SK-N-SH treated with all-trans-retinoic acid at 6 μM for 48 hours (cell line): ENCODE data around the gene TNFRSF9.

ENCODE experiments used
- ATAC-seq: fragments of 200-7000 bp; cut with Tn5 transposase; 3 replicates; pipeline ENCODE4 v1.9.1; 2020; ENCODE audit warnings: mild to moderate bottlenecking, moderate library complexity
- ARNTL ChIP-seq: fragments of 450-650 bp; formaldehyde crosslinking; IDR thresholded peaks from 2 replicates; pipeline ENCODE4 v1.5.0; 2020; ENCODE audit warnings: low read depth, mild to moderate bottlenecking, moderate library complexity, borderline replicate concordance
- BACH2 ChIP-seq: fragments of 250-450 bp; sonication (Bioruptor Pico); IDR thresholded peaks from 2 replicates; pipeline ENCODE4 v1.9.0; 2021; ENCODE audit warnings: mild to moderate bottlenecking, borderline replicate concordance
- CSDC2 ChIP-seq: fragments of 250-450 bp; sonication (Bioruptor Pico); IDR thresholded peaks from 2 replicates; pipeline ENCODE4 v1.5.0; 2020; ENCODE audit warnings: mild to moderate bottlenecking, moderate library complexity
- ESRRG ChIP-seq: fragments of 250-450 bp; sonication (Bioruptor Pico); IDR thresholded peaks from 2 replicates; pipeline ENCODE4 v1.6.1; 2021; ENCODE audit warnings: mild to moderate bottlenecking
- GLIS3 ChIP-seq: fragments of 250-450 bp; sonication (Bioruptor Pico); IDR thresholded peaks from 2 replicates; pipeline ENCODE4 v1.5.0; 2020; ENCODE audit warnings: mild to moderate bottlenecking, moderate library complexity
- OSR1 ChIP-seq: fragments of 250-450 bp; sonication (Bioruptor Pico); IDR thresholded peaks from 2 replicates; pipeline ENCODE4 v1.8.0; 2022; ENCODE audit warnings: moderate library complexity, mild to moderate bottlenecking, inconsistent platforms
- PPARA ChIP-seq: fragments of 250-450 bp; sonication (Bioruptor Pico); IDR thresholded peaks from 2 replicates; pipeline ENCODE4 v1.5.0; 2020; ENCODE audit warnings: mild to moderate bottlenecking, borderline replicate concordance
- RARB ChIP-seq: fragments of 250-450 bp; sonication (Bioruptor Pico); IDR thresholded peaks from 2 replicates; pipeline ENCODE4 v1.8.0; 2021; ENCODE audit warnings: mild to moderate bottlenecking, moderate library complexity
- SNAI2 ChIP-seq: fragments of 250-450 bp; sonication (Bioruptor Pico); IDR thresholded peaks from 2 replicates; pipeline ENCODE4 v1.5.0; 2020; ENCODE audit warnings: mild to moderate bottlenecking, moderate library complexity
- TCF4 ChIP-seq: fragments of 250-450 bp; sonication (Bioruptor Pico); IDR thresholded peaks from 2 replicates; pipeline ENCODE4 v1.8.0; 2021; ENCODE audit warnings: mild to moderate bottlenecking, moderate library complexity, borderline replicate concordance
- ZC3H10 ChIP-seq: fragments of 250-450 bp; sonication (Bioruptor Pico); IDR thresholded peaks from 2 replicates; pipeline ENCODE4 v1.5.1; 2021; ENCODE audit warnings: mild to moderate bottlenecking, moderate library complexity
- ZFP3 ChIP-seq: fragments of 250-450 bp; sonication (Bioruptor Pico); IDR thresholded peaks from 2 replicates; pipeline ENCODE4 v1.5.0; 2020; ENCODE audit warnings: mild to moderate bottlenecking, moderate library complexity
- ZFP30 ChIP-seq: fragments of 450-650 bp; formaldehyde crosslinking; IDR thresholded peaks from 2 replicates; pipeline ENCODE4 v1.5.0; 2022; ENCODE audit warnings: mild to moderate bottlenecking, moderate library complexity
- ZNF565 ChIP-seq: fragments of 450-650 bp; formaldehyde crosslinking; conservative IDR thresholded peaks from 2 replicates; pipeline ENCODE4 v1.5.0; 2020; ENCODE audit warnings: low read depth, mild to moderate bottlenecking, moderate library complexity
- ZNF70 ChIP-seq: fragments of 450-650 bp; formaldehyde crosslinking; IDR thresholded peaks from 2 replicates; pipeline ENCODE4 v1.5.0; 2020; ENCODE audit warnings: mild to moderate bottlenecking, moderate library complexity
- ZNF8 ChIP-seq: fragments of 450-650 bp; formaldehyde crosslinking; IDR thresholded peaks from 2 replicates; pipeline ENCODE4 v1.5.0; 2020; ENCODE audit warnings: mild to moderate bottlenecking, moderate library complexity
- TF ChIP-seq, protein P1 (sequence below): fragments of 250-450 bp; sonication (Bioruptor Pico); IDR thresholded peaks from 2 replicates; pipeline ENCODE4 v1.5.0; 2020; ENCODE audit warnings: mild to moderate bottlenecking, moderate library complexity
- TF ChIP-seq, protein P2 (sequence below): fragments of 250-450 bp; sonication (Bioruptor Pico); IDR thresholded peaks from 2 replicates; pipeline ENCODE4 v1.8.0; 2020; ENCODE audit warnings: mild to moderate bottlenecking, moderate library complexity, borderline replicate concordance
- TF ChIP-seq, protein P3 (sequence below): fragments of 250-450 bp; sonication (Bioruptor Pico); IDR thresholded peaks from 2 replicates; pipeline ENCODE4 v1.8.0; 2021; ENCODE audit warnings: low read depth, mild to moderate bottlenecking, moderate library complexity, borderline replicate concordance
- TF ChIP-seq, protein P4 (sequence below): fragments of 250-450 bp; sonication (Bioruptor Pico); IDR thresholded peaks from 2 replicates; pipeline ENCODE4 v1.5.1; 2021; ENCODE audit warnings: mild to moderate bottlenecking, moderate library complexity

The TNFRSF9 gene

DNA sequence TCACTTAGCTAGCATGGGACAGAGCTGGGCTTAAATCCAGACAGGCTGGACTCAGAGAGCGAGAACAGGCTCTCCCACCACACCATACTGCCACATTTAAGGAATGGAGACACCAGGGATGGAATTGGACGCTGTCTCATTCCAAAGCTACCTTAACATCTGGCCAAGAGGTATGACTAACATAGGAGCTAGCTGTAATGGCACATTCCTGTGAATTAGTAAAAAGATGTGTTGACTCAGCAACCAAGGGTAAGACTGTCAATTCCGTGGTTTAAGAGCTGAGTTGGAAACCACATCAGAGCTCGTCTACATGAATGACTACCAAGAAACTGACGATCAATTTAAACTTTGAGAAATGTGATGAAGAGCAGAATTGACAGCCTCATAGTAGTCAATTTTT is 8.3 kb upstream of the TNFRSF9 start:
- ATAC-seq: peak; percentile 64
- TF ChIP-seq RARB (CRISPR knock-in tag) (no peak), ZNF565 (CRISPR knock-in tag) (no peak), OSR1 (CRISPR knock-in tag) (no peak), PPARA (CRISPR knock-in tag) (no peak), TCF4 (CRISPR knock-in tag) (no peak), SNAI2 (CRISPR knock-in tag) (no peak), ESRRG (no peak), ZFP30 (CRISPR knock-in tag) (no peak), ZNF70 (CRISPR knock-in tag) (no peak), BACH2 (CRISPR knock-in tag) (no peak), ZFP3 (CRISPR knock-in tag) (no peak), CSDC2 (CRISPR knock-in tag) (no peak)
- TF ChIP-seq, protein P1, sequence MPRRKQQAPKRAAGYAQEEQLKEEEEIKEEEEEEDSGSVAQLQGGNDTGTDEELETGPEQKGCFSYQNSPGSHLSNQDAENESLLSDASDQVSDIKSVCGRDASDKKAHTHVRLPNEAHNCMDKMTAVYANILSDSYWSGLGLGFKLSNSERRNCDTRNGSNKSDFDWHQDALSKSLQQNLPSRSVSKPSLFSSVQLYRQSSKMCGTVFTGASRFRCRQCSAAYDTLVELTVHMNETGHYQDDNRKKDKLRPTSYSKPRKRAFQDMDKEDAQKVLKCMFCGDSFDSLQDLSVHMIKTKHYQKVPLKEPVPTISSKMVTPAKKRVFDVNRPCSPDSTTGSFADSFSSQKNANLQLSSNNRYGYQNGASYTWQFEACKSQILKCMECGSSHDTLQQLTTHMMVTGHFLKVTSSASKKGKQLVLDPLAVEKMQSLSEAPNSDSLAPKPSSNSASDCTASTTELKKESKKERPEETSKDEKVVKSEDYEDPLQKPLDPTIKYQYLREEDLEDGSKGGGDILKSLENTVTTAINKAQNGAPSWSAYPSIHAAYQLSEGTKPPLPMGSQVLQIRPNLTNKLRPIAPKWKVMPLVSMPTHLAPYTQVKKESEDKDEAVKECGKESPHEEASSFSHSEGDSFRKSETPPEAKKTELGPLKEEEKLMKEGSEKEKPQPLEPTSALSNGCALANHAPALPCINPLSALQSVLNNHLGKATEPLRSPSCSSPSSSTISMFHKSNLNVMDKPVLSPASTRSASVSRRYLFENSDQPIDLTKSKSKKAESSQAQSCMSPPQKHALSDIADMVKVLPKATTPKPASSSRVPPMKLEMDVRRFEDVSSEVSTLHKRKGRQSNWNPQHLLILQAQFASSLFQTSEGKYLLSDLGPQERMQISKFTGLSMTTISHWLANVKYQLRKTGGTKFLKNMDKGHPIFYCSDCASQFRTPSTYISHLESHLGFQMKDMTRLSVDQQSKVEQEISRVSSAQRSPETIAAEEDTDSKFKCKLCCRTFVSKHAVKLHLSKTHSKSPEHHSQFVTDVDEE (CRISPR knock-in tag): no peak
- TF ChIP-seq, protein P2, sequence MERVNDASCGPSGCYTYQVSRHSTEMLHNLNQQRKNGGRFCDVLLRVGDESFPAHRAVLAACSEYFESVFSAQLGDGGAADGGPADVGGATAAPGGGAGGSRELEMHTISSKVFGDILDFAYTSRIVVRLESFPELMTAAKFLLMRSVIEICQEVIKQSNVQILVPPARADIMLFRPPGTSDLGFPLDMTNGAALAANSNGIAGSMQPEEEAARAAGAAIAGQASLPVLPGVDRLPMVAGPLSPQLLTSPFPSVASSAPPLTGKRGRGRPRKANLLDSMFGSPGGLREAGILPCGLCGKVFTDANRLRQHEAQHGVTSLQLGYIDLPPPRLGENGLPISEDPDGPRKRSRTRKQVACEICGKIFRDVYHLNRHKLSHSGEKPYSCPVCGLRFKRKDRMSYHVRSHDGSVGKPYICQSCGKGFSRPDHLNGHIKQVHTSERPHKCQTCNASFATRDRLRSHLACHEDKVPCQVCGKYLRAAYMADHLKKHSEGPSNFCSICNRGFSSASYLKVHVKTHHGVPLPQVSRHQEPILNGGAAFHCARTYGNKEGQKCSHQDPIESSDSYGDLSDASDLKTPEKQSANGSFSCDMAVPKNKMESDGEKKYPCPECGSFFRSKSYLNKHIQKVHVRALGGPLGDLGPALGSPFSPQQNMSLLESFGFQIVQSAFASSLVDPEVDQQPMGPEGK (CRISPR knock-in tag): no peak
- TF ChIP-seq, protein P3, sequence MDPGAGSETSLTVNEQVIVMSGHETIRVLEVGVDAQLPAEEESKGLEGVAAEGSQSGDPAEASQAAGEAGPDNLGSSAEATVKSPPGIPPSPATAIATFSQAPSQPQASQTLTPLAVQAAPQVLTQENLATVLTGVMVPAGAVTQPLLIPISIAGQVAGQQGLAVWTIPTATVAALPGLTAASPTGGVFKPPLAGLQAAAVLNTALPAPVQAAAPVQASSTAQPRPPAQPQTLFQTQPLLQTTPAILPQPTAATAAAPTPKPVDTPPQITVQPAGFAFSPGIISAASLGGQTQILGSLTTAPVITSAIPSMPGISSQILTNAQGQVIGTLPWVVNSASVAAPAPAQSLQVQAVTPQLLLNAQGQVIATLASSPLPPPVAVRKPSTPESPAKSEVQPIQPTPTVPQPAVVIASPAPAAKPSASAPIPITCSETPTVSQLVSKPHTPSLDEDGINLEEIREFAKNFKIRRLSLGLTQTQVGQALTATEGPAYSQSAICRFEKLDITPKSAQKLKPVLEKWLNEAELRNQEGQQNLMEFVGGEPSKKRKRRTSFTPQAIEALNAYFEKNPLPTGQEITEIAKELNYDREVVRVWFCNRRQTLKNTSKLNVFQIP (CRISPR knock-in tag): no peak

DNA sequence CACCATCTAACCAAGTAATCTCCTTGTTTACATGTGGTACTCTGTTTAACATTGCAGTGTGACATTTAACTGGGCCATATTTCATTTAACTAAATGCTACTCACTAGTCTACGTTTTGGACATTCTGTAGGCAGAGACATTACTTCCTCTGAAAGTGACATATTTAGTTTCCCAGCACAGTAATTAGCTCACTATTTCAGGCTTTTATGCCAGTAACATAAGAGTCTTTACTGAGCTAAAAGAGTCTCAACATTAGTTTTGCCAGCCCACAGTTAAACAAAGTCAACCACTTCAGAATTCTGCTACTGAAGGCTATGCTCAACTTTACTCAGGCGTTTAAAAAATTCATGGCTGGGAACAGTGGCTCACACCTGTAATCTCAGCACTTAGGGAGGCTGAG is 2.6 kb upstream of the TNFRSF9 start:
- TF ChIP-seq, protein P2 (CRISPR knock-in tag): no peak
- TF ChIP-seq PPARA (CRISPR knock-in tag): no peak
- no peak for TF ChIP-seq ZC3H10 (CRISPR knock-in tag)
- TF ChIP-seq OSR1 (CRISPR knock-in tag): no peak
- TF ChIP-seq ESRRG: no peak
- no peak for TF ChIP-seq CSDC2 (CRISPR knock-in tag)
- no peak for TF ChIP-seq TCF4 (CRISPR knock-in tag)
- no peak for TF ChIP-seq GLIS3 (CRISPR knock-in tag)
- TF ChIP-seq, protein P3 (CRISPR knock-in tag): no peak
- no peak for TF ChIP-seq ZNF70 (CRISPR knock-in tag)
- TF ChIP-seq ZFP30 (CRISPR knock-in tag): no peak
- no peak for TF ChIP-seq ARNTL (CRISPR knock-in tag)
- no peak for TF ChIP-seq RARB (CRISPR knock-in tag)
- TF ChIP-seq, protein P4, sequence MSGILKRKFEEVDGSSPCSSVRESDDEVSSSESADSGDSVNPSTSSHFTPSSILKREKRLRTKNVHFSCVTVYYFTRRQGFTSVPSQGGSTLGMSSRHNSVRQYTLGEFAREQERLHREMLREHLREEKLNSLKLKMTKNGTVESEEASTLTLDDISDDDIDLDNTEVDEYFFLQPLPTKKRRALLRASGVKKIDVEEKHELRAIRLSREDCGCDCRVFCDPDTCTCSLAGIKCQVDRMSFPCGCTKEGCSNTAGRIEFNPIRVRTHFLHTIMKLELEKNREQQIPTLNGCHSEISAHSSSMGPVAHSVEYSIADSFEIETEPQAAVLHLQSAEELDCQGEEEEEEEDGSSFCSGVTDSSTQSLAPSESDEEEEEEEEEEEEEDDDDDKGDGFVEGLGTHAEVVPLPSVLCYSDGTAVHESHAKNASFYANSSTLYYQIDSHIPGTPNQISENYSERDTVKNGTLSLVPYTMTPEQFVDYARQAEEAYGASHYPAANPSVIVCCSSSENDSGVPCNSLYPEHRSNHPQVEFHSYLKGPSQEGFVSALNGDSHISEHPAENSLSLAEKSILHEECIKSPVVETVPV (CRISPR knock-in tag): no peak
- TF ChIP-seq ZNF565 (CRISPR knock-in tag): no peak
- TF ChIP-seq, protein P1 (CRISPR knock-in tag): no peak
- TF ChIP-seq ZNF8 (CRISPR knock-in tag): no peak
- ATAC-seq: no peak
